ENCODE results near the gene ZNF665.

DNA sequence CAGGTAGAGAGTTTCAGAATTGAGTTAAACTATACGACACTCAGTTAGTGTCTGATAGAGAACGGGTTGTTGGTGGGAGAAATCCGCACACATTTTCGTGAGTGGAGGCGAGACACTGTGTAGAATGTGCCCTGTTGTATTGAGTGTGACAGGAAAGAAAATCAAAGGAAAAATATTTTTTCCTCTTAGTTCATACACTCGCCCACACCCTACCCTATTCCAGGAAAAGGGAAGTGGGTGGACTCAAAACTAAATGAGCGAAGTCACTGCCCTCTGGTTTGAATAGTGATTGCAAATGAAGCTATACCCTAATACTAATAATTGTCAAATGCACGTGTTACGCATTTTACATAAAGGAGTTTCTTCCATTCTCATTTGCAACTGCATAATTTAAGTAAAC lies 36.3 kb downstream of the ZNF665 start:
- TF ChIP-seq, protein P1, sequence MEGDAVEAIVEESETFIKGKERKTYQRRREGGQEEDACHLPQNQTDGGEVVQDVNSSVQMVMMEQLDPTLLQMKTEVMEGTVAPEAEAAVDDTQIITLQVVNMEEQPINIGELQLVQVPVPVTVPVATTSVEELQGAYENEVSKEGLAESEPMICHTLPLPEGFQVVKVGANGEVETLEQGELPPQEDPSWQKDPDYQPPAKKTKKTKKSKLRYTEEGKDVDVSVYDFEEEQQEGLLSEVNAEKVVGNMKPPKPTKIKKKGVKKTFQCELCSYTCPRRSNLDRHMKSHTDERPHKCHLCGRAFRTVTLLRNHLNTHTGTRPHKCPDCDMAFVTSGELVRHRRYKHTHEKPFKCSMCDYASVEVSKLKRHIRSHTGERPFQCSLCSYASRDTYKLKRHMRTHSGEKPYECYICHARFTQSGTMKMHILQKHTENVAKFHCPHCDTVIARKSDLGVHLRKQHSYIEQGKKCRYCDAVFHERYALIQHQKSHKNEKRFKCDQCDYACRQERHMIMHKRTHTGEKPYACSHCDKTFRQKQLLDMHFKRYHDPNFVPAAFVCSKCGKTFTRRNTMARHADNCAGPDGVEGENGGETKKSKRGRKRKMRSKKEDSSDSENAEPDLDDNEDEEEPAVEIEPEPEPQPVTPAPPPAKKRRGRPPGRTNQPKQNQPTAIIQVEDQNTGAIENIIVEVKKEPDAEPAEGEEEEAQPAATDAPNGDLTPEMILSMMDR (IDR thresholded peaks at IDR 0.05), result no peak
- no peak for TF ChIP-seq POLR2A (IDR thresholded peaks at IDR 0.05)

All from heart left ventricle (tissue), 13 donors.